Urinary bladder (tissue), 4 donors: ENCODE results near the gene ENTPD6. TPM values are rescaled to one million over a fixed set of nuclear protein-coding genes. Genes with fewer than 3 reads are reported as not detected.
A peak's percentile ranks its signal among the peaks of the same experiment; 100 is the strongest.
"Not testable (repeated sequence)": the region's sequence is repeated elsewhere in the genome, so short reads cannot be mapped to it uniquely, and the experiment has no call there.

Source experiments
- DNase-seq: peaks from one replicate; pipeline ENCODE4 v3.0.0-alpha.2; 2015; ENCODE audit errors: extremely low spot score
- H3K27ac ChIP-seq: one replicate; pipeline ENCODE4 v1.5.1; 2013; ENCODE audit warnings: low read depth, mild to moderate bottlenecking, moderate library complexity
- H3K36me3 ChIP-seq: one replicate; pipeline ENCODE4 v1.6.1; 2013; ENCODE audit warnings: mild to moderate bottlenecking, moderate library complexity; ENCODE audit not compliant: insufficient read depth
- H3K4me1 ChIP-seq: one replicate; pipeline ENCODE4 v1.6.1; 2013; ENCODE audit warnings: mild to moderate bottlenecking, moderate library complexity; ENCODE audit not compliant: insufficient read depth
- H3K4me3 ChIP-seq: one replicate; pipeline ENCODE4 v1.5.1; 2013; ENCODE audit warnings: low read depth, low read length
- WGBS: extraction: QIAGEN DNeasy Blood & Tissue Kit; methylation state at CpG from one replicate; pipeline ENCODE4 v1.1.7; 2013; 5-methylcytosine and 5-hydroxymethylcytosine counted together
- polyA plus RNA-seq: library from polyadenylated mRNA; stranded (reverse); fragments of 200-250 nt; gene quantifications from one replicate; pipeline ENCODE4 v1.2.3, GENCODE V29; 2013
- total RNA-seq: library from RNA; depleted of rRNA; stranded (reverse); fragments of >200 nt; gene quantifications from one replicate; pipeline ENCODE4 v1.2.3, GENCODE V29; 2014
- donor health status: healthy with polysubstance abuse.
- donor health status: healthy.

ENTPD6 gene
- total RNA-seq (19.2 TPM), polyA plus RNA-seq (45.4 TPM)

GRCh38 chr20:25195014-25195961, at the start of gene ENTPD6:
Gene ENTPD6, plus strand, starts transcription at chr20:25195712. Its CDS starts 10,825 bp downstream, at chr20:25206537.
- peak; percentile 62 for DNase-seq
- H3K27ac ChIP-seq: peak within 1 kb of the TSS; percentile 80
- WGBS: 7% methylated on average over 75 of the region's 75 CpGs
- H3K4me1 ChIP-seq: no peaks in the 10 kb centered on the region
- H3K36me3 ChIP-seq: no peaks in the 10 kb centered on the region
- H3K4me3 ChIP-seq: peak within 1 kb of the TSS; percentile 87

- Histone ChIP-seq H3K36me3 (no peaks in the 10 kb centered on the region), H3K4me1 (no peaks in the 10 kb centered on the region), H3K27ac (no peak overlapping the region), H3K4me3 (no peak overlapping the region)
- no peak for DNase-seq
- 93% methylated on average over 8 of the region's 8 CpGs for WGBS
Observed at GRCh38 chr20:25146976-25147375, 48.5 kb upstream of the ENTPD6 start.

DNA sequence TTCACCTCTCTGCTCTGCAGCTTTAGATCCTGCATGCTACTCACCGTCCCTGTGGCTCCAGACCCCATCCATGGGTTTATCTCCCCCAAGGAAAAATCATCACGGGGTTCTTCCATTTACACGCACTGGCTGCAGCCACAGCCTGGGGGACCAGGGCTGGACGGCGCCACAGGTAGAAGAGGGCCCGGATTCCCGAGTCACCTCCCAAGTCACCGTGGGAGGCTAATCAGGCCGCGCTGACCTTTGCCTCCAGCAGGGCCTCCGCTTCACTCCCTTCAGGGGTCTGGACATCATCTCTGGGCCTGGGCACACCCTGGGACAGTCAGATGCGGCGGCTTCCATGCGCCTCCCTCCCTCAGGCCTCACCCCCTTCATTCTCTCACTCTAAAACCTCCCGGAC, 47.8 kb upstream of the ENTPD6 start:
- 81% methylated on average over 15 of the region's 15 CpGs for WGBS

DNA sequence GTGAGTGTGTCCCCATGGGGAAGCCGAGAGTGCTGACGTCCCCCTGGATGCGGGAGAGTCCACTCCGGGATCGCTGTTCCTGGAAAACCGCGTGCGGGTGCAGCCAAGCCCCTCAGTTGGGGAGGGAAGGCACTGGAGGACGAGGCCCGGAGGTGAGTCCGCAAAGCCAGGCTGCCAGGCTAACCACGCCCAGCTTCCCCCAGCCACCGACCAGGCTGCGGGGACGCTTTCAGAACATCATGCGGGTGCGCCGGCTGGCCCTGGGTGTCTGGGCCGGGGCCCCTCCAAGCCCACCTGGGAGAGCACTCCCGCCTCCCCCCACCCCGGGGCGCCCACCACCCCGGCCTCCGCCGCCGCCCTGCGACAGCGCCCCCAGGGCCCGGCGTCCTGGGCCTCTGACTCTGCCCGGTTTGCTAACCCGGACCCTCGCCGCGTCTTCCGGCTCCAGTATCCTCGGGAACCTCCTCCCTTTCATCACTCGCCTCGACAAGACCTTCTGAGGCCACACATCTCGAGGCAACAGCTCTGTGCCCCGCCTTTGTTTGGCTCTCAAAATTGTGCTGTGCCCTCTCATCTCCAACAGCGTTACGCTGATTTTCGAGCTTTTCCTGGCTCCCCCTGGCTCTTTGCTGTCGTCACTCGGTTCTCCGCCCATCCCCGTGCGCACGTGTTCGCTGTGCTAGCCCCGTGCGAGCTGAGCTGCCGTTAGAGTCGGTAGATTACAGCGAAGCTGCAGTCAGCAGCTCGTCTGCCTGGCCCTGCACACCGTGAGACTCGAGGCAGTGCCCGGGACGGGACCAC, 47.1 kb upstream of the ENTPD6 start:
- no peak overlapping the region for H3K27ac ChIP-seq
- H3K36me3 ChIP-seq: no peaks in the 10 kb centered on the region
- peak; percentile 14 for DNase-seq
- H3K4me1 ChIP-seq: no peaks in the 10 kb centered on the region
- H3K4me3 ChIP-seq: peak overlapping the region; percentile 22
- 5% methylated on average over 61 of the region's 61 CpGs for WGBS

More for the DNA sequence above, 47.8 kb upstream of the ENTPD6 start:
- Histone ChIP-seq H3K36me3 (no peaks in the 10 kb centered on the region), H3K27ac (no peak overlapping the region), H3K4me1 (no peaks in the 10 kb centered on the region), H3K4me3 (no peak overlapping the region)
- DNase-seq: no peak

- DNase-seq: no peak
- H3K4me1 ChIP-seq: no peaks in the 10 kb centered on the region
- H3K4me3 ChIP-seq: no peak overlapping the region
- no peak overlapping the region for H3K27ac ChIP-seq
- 73% methylated on average over 17 of the region's 17 CpGs for WGBS
- no peaks in the 10 kb centered on the region for H3K36me3 ChIP-seq
Observed at GRCh38 chr20:25148982-25149846, 46.3 kb upstream of the ENTPD6 start.

DNA sequence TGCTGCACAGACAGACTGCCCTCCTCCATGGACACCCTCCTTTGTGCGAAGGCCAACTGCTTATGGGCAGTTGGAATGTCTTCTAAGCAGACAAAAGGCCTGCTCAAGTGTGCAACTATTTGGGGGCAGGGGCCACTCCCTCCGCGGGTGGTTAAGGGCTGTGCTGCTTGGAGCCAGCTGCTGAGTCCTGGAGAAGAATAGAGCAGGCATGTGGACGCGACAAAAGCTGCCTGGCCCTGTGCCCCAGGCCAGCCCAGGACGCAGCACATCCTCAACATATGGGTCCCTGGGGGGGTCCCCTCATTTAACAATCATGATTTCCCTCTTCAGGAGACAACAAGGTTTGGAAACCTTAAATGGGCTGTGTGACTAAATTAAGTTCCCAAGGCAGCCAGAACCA, 45.5 kb upstream of the ENTPD6 start:
- no peak overlapping the region for H3K4me3 ChIP-seq
- 76% methylated on average over 6 of the region's 6 CpGs for WGBS
- H3K36me3 ChIP-seq: no peaks in the 10 kb centered on the region

DNA sequence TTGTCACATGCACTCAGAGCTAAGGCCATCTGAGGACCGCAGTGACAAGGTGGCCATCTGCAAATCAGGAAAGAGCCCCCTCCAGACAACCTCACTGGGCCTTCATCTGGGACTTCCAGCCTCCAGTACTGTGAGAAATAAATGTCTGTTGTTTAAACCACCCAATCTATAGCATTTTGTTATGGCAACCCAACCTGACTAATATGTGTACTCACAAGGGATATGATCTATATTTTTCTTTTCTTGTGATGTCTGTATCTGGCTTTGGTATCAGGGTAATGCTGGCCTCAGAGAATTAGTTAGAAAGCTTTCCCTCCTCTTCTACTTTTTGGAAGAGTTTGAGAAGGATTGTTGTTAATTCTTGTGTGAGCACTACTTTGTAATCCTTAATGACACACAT, 37.5 kb upstream of the ENTPD6 start:
- no peak overlapping the region for H3K4me3 ChIP-seq
- 83% methylated on average over 1 of the region's 1 CpG for WGBS
- DNase-seq: no peak

More for the DNA sequence above, 45.5 kb upstream of the ENTPD6 start:
- DNase-seq: no peak
- H3K27ac ChIP-seq: no peak overlapping the region
- no peaks in the 10 kb centered on the region for H3K4me1 ChIP-seq

DNA sequence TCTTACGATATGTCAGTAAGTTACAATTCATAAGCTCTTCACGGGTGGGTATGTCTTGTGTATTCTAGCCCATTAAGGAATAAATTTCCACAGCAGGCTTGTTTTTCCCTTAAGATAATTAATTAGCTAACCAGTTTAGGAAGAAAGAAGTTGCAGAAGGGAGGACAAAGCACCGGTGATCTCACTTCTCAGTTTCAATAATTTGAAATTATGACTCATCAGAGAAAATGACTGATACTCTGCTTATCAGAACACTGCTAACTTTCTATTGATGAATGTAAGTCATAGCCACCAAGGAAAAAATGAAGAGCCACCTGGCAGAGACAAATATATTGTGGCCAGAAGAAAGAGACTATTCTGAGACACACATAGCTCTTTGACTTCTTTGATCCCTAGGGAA, 35.0 kb upstream of the ENTPD6 start:
- Histone ChIP-seq H3K4me1 (no peaks in the 10 kb centered on the region), H3K27ac (no peak overlapping the region), H3K4me3 (no peak overlapping the region), H3K36me3 (no peaks in the 10 kb centered on the region)
- DNase-seq: no peak
- 67% methylated on average over 3 of the region's 3 CpGs for WGBS

More for the DNA sequence above, 37.5 kb upstream of the ENTPD6 start:
- Histone ChIP-seq H3K27ac (no peak overlapping the region), H3K36me3 (no peaks in the 10 kb centered on the region), H3K4me1 (no peaks in the 10 kb centered on the region)

GRCh38 chr20:25160897-25161296, 34.6 kb upstream of the ENTPD6 start:
- DNase-seq: no peak
- H3K36me3 ChIP-seq: no peaks in the 10 kb centered on the region
- no peak overlapping the region for H3K27ac ChIP-seq
- H3K4me1 ChIP-seq: no peaks in the 10 kb centered on the region
- 52% methylated on average over 3 of the region's 3 CpGs for WGBS
- no peak overlapping the region for H3K4me3 ChIP-seq

- H3K27ac ChIP-seq: no peak overlapping the region
- no peaks in the 10 kb centered on the region for H3K4me1 ChIP-seq
- no peak for DNase-seq
- no peaks in the 10 kb centered on the region for H3K36me3 ChIP-seq
- H3K4me3 ChIP-seq: no peak overlapping the region
Observed at GRCh38 chr20:25165128-25165527, 30.4 kb upstream of the ENTPD6 start.

- WGBS: 37% methylated on average over 2 of the region's 2 CpGs
- not testable (repeated sequence) for H3K4me1 ChIP-seq, DNase-seq, H3K27ac ChIP-seq, H3K36me3 ChIP-seq, H3K4me3 ChIP-seq
Observed at GRCh38 chr20:25166105-25166782, 29.3 kb upstream of the ENTPD6 start.

DNA sequence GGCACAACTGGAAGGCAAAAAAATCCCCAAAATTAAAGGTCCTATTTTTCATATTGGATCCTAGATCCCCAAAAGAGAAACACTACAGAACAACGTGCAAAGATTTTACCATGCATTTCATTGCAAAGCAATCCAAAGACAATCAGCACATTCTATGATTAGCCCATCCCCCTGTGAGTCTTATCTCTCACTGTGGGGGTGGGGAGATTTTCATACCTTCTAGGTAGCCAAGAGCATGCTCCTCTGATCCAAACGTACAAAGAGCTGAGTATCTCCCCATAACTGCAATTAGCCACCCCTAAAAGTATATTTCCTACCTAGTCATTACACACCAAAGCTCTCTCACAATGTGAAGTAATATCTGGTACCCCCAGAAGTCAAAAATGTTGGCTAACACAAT, 22.2 kb upstream of the ENTPD6 start:
- WGBS: 48% methylated on average over 2 of the region's 2 CpGs
- Histone ChIP-seq H3K27ac (no peak overlapping the region), H3K36me3 (no peaks in the 10 kb centered on the region), H3K4me1 (no peaks in the 10 kb centered on the region), H3K4me3 (no peak overlapping the region)
- DNase-seq: no peak

- no peaks in the 10 kb centered on the region for H3K4me1 ChIP-seq
- no peak overlapping the region for H3K4me3 ChIP-seq
- DNase-seq: no peak
- H3K36me3 ChIP-seq: no peaks in the 10 kb centered on the region
- H3K27ac ChIP-seq: no peak overlapping the region
Observed at GRCh38 chr20:25173886-25174308, 21.6 kb upstream of the ENTPD6 start.
